Measurements from ENCODE around the gene FNBP1.

FNBP1 gene

DNA sequence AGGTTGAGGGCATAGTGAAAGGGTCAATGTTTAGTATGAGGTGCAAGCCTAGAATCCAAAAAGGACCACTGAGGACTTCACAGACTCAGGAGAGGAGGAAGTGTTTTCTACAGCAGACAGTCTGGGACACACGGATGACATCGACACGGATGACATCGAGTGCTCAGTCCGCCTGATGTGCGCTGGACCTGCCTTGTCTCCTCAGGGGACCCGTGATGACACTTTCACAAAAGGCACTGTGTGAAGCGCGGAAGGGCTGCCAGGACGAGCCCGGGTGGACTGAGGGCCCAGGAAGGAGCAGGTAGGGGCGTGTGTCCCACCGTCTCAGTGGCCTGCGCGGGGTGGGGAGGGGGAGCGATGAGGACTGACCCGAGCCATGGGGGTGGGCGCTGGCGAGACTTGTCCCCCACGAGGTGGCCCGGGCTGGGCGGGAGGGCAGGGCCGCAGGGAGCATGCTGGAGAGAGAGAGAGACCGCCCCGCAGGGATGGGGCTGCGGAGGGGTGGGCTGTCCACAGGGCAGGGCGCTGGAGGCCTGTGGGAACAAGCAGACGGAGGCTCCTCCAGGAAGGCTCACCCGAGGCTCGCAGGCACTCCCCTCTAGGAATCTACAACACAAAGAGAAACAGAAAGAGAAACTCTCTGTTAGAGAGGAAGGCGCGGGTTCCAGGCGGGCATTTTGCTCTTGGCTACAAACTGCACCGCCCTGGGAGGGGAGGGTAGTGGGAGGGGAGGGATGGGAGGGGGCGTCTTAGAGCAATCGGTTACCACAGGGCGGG lies 152.9 kb downstream of the FNBP1 start:
- DNase-seq (ENCODE audit: low spot score), result no peak

DNA sequence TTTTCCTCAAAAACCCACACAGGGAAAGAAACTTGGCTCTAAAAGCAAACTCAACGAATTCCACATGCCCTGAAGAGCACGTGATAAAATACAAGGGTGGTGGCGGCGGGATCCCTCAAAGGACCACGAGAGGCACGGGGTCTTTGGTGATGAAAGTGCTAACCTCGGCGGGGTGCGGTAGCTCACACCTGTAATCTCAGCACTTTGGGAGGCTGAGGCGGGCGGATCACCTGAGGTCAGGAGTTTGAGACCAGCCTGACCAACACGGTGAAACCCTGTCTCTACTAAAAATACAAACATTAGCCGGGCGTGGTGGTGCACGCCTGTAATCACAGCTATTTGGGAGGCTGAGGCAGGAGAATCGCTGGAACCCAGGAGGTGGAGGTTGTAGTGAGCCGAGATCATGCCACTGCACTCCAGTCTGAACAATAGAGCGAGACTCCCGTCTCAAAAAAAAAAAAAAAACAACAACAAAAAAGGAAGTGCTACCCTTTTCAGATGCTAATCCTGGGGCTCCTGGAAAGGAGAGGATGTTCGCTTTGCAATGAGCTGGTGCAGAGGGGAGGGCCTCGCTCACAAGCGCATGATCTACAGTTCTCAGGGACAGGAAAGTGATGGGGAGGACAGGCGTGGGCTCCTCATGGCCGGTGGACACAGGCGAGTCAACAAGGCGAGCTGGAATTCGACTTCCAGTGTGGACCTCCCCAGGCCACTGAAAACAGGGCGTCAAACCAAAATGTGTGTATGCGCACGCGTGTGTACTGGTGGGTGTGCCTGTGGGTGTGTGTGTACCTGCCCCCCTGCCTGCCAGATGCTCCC lies 153.7 kb downstream of the FNBP1 start:
- DNase-seq (ENCODE audit: low spot score), result no peak

DNA sequence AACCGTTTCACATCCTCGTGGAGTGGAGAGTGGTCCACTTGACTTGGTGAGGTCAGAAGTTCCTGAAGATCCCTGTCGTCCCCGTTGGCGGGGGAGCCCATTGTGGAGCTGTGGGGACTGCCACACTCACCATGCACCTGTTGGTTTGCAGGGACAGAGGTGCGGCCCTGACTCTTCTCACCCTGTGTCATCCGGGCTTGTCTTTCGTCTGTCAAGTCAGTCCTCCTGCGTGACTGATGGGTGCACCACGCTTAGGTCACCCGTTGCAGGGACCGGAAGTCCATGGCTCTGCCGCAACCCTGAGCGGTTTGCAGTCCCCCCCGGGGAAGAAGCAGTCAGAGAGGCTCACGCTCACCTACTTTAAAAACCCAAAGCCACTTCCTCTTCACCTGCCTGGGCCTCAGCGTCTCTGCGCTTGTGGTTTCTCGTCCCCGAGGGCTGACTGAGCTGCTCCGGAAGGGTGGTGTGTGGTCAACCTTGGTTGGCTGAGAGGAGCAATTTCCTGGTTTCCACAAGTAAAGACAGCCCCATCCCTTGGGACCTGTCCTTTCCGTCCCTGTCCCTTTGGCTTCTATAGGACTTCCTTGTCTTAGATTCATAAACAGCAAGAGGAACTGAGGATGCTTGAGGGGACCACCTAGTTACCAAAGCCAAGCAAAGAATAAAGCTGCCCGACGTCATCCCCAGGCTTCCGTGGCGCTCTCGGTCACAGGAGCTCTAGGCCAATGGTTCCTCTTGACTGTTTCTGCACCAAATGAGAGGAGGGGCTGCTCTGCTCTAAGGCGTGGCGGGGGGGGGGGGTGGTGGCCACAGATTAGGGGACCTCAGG lies 154.5 kb downstream of the FNBP1 start:
- no peak for DNase-seq (ENCODE audit: low spot score)

DNA sequence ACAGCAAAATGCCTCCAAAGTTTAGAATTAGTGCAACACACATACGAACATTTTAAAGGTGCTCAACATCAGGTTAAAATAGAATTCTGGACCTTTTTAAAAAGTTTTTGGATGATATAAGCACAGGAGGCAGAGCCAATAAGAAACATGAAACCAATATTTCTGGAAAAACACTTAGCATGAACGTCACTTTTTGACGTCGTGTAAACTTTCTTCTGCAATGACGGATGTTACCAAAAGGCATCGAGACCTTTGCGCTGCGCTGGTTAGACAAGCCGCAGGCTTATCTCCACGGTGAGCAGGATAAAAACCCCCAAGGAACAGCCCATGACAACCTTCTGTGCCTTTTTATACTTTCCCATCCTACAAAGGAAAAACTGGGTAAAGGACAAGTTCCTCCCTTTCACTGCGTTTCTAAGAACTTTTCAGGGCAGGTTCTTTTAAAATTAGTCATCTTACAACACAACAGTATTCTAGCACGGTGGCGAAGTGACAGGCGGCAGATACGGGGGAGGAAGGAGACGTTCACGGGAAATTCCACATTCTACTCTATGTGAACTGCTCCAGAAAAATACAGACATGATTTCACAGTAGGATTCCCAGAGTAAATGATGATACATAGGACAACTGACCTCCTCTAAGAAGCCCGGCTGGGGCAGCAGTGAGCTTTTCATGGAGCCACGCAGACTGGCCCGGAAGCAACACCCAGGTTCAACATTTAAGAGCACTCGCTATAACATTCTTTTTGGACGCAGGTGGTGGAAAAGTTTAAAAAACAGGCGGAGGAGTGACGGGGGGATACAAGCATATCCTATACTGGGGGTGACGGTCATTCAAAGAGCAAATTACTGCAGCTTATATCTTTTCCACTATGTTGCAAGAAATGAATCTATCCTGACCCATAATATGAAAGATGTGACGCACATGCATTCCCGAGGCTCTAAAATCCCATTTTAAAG lies 155.4 kb downstream of the FNBP1 start:
- DNase-seq (ENCODE audit: low spot score), result no peak

DNA sequence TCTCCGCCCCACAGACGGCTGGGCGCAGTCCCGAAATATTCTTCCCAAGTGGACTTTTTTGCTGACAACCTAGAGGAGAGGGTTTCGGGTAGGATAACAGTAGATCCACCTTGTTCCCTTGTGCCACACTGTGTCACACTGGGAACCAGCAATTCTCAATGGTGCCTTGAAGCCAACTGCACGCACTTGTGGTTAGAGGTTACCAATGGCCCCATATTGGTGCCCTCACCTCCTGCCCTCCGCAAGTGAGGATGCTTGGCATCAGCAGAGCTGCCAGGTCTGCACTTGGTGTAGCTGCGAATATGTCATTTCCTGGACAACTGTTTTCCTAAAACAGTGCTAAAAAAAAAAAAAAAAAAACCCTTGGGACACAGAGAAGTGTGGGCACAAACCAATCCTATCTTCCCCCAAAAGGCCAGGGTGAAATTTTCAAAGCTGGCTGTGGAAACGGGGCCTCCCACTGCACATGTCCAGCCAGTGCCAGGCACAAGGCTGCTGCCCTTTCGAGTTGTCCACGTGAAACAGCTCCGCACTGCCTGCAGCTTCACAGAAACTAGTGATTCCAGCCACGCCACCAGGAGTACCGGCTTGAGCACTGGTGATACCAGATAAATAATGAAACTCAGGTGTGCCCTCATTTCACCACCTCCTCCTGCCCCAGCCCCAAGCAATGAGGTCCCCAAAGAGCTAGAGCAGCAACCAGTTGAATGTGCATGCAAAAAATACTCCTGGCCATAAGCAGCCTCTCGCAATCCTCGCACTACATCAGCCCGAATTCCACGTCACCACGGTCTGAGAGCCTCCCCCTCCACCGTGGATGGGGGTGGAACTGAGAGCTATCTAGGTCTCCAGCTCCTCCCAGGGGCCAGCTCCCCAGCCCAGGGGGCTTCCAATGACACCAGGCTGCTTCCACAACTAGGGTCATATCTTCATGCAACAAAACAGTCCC lies 156.5 kb downstream of the FNBP1 start:
- DNase-seq (ENCODE audit: low spot score), result peak; percentile 57

DNA sequence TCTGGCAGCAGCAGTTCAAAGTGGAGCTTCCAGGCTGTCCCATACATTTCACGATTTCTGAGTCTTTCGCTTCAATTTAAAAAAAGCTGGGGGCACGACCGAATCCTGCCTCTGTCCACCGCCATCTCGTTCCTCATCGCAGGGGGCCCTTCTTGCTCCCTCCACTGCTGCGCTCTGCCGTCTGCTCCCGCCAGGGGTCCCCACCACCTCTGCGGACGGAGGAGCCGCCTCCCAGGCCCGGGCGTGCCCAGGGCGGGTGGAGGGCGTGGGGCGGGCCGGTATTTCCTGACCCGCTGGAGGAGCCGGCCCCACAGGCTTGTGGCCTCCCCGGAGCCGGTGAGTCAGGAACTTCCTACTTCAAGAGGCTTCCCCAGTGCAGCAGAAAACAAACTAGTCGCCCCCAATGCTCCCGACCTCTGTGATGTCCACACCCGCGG lies 157.3 kb downstream of the FNBP1 start:
- peak; percentile 69 for DNase-seq (ENCODE audit: low spot score)

DNA sequence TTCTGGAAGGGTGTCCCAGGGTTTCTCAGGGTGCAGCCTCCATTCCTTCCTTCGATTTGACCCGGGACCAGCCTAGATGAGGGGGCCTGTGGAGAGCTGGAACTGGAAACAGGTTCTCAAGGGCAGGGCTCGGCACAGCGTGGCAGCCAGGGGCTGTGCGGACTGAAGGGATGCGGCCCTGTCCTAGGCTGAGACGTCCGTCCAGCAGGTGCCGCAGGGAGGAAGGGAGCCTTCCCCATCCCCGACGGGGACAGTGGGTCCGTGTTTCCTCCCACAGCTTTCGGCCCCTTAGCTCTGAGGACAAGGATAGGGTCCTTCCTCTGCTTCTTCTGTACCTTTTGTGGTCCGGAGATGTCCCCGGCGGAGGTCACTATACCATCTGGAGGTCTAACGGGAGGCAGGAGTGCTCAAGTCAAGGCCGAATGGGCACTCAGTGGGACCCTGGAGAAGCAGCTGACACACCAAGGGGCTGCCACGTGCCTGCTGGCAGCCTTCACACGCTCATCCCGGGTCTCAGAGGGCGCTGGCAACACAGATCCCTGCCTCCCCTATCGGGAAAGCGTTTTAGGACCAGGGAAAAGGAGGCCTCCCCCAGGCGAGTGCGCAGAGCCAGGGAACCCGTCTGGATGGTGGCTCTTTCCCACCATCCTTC lies 157.8 kb downstream of the FNBP1 start:
- peak; percentile 55 for DNase-seq (ENCODE audit: low spot score)

DNA sequence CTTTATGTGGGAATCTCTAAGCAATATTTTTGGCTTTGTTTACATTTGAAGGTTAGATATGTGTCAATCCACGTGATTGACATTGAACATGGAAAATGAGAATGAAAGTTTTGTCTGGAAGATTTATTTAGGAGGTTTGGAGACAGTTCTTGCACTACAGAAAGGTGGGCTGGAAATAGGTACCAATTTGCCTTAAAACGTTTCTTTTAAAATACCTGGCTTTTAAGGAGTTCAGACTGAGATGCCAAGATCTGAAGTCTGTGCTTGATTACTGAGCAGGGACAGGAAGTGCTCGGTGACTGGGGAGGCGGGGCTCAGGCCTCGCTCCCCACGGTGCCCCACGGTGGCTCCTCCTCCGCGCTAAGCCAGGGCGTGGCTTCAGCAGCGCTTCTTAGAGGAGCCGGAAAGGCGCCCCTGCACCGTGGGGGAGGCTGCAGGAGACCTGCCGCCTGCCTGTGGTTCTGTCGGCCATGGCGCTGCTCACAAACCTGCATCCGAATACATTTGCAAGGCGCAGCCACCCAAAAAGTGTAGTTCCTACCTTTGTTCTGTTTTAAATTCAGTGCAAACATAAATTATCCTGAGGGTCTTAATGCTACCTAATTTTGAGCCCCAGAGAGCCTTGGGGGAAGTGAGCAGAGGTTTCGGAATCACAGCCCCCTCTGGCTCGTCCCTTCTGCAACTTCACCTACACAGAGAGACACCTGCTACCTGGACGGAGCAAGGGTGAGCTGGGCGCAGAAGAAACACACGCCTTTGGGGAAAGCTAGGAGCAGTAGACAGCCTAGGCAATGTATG lies 158.6 kb downstream of the FNBP1 start:
- peak; percentile 89 for DNase-seq (ENCODE audit: low spot score)

DNA sequence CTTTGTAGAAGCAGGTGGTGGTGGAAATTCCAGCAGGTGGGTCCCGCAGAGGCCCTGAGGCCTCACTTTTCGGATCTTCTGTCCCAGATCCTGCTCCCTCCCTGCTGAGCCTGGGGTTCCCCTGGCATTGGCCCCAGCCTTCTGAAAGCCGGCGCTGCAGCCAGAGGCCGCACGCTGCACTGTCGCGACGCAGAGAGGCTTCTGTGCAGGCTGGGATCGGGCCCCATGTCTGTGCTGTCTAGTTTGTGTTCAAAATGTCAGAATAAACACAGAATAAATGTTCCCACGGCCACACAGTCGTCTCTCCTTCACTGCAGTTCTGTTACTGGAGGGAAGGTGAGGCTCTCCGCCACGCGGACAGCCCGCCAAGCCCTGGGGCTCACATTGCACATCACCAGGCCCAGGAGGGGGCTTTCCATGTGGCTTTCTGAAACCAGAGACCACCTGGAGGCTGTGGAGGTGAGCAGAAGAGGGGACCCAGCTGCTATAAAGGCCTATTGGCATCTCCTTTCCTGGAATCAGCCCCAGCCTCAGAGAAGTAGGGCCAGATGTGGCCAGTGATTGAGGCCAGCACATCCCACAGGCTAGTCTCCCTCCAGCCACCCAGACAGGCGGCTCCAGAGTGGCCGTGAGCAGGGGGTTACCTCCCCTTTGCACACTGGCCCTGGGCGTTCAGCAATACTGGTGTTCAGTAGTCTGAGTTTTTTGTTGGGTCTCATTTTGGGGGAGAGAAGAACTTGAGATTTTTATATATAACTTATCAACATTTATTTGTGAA lies 161.3 kb downstream of the FNBP1 start:
- no peak for DNase-seq (ENCODE audit: low spot score)

DNA sequence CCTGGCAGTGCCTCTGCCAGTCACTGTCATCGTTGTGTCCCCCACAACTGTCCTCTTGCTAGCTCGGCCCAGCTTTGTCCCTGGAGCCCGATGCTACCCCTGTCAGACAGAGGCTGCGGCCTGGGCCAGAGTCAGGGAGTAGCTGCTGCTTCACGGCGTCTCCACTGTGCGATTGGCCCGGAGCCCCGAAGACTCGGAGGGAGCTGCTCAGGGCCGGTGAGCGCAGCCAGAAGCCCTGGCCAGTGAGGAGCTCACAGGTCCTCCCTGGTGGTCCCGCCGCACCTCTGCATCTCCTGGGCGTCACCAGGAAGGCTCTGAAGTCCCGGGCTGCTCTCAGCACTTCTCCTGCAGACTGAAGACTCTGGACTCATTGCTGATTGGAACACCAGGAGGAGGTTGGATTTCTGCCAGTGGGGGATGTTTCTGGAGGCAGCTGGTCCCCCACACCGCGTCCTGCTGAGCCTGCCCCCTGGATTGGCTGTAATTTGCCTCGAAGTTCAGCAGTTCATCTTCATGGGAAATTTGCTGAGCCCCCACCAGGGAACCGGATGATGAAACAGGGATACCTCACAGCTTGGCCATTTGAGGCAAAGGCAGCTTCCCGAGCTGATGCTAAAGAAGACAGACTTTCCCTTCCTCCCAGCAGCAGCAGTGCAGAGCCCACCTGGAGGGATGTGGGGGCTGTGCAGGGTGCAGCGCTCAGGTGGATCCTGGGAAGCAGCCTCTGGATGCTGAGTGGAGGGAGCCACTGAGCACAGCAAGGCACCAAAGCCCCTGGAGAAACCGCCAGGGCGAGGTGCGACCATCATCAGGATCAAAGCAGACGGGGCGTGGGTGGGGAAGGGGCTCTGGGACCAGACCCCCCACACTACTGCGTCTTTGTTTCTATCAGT lies 162.1 kb downstream of the FNBP1 start:
- no peak for DNase-seq (ENCODE audit: low spot score)

DNA sequence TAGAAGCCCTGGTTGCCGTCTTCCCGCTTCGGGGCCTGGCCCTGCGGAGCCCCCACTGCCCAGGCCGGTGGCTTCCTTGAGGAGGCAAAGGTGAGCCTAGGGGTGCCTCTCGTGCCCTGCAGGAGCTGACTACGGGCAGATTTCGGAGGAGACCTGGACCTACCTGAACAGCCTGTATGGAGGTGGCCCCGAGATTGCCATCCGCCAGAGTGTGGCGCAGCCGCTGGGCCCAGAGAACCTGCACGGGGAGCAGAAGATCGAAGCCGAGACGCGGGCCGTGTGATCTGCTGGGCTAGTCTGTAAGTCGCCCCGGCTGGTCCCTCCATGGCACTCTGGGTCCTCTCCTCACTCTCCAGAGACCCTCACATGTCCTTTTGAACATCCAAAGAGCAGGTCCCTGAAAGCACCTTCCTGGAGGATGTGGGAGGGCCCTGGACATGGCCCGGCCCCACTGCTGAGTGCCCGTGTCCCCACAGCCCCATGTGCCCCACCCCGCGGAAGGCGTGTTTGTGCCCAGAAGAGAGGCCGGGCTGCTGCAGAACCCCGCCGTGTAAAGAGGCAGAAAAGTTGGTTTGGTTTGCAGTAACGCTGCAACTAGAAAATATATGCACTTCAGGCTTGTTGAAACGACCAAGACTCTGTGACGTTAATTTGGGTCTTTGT lies 162.9 kb downstream of the FNBP1 start:
- no peak for DNase-seq (ENCODE audit: low spot score)

DNA sequence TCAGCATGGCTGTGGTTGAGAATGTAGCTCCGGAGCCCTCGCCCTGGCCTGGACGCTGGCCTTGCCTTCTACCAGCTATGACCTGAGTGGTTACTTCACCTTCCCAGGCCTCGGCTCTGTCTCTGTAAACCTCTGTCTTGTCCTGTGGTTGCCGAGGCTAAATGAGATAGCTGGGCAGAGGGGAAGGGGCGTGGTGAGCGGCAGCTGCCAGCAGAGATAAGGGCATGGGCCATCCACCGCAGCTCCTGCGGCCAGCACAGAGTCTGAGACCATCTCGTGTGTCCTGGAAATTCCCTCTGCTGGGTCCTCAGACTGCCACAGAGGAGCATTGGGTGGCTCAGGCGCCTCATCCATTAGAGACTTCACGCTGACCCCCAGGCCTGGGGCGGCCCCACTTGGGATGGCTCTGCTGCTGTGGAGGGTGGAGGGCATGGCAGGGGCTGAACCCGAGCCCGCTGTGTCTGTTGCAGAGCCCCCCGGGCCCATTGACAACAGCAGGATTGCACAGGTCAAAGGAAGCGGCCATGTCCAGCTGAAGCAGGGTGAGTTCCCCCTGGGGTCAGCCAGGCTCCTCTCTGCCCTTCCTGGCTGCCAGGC lies 163.8 kb downstream of the FNBP1 start:
- DNase-seq (ENCODE audit: low spot score), result no peak

DNA sequence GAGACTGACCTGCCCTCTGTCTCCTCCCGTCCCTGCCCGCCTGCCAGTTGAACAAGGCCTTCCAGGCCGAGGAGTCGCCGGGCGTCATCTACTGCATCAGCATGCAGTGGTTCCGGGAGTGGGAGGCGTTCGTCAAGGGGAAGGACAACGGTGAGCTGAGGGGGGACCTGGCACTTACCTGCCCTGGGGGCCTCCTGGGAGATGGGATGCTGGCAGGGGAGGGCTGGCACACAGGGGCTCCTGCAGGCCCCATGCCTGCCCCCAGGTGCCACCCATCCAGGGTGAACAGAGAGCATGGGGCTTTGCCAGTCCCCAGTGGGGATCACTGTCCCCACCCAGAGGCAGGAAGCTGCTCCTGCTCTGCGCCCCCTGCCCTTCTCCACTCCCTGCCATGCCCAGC lies 164.7 kb downstream of the FNBP1 start:
- no peak for DNase-seq (ENCODE audit: low spot score)

DNA sequence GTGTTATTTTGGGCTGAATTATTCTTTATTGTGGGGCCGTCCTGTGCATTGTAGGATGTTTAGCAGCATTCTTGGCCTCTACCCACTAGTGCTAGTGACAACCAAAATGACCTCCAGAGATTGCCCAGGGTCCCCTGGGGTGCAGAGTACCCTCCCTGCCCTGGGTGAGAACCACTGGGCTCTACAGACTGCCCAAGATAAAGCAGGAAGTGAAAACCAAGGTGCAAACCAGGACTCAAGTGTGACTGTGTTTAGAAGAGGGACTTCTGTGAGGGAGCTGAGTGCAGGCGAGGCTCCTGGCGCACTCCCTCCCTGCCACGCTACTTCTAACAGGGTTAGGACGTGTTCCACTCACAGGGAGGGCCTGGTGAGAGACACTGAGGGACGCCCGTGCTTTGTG lies 166.2 kb downstream of the FNBP1 start:
- no peak for DNase-seq (ENCODE audit: low spot score)

DNA sequence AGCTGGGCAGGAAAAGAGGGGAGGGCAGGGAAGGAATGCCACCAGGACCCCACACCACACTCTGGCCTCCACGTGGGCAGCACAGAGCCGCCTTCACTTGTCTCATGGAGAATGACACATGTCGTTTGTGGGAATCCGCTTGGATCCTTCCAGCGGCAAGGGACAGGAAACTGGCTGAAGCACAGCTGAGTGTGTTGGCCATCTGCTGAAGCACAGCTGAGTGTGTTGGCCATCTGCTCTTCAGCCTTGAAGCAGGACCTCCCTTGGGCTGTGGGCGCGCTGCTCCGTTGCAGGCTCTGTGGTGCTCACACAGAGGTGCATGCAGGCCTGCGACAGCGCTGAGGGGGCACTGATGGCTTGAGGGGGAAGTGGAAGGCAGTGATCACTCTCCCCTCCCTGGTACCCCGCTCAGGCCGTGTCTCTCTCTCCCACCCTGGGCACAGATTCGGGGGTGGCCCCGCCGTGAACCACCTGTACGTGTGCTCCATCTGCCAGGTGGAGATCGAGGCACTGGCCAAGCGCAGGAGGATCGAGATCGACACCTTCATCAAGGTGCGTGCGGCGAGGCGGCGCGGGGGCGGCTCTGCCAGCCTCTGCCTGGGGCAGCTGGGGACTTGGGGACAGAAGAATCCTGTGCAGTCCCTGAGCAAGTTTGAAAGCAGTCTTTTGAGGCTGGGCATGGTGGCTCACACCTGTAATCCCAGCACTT lies 167.1 kb downstream of the FNBP1 start:
- DNase-seq (ENCODE audit: low spot score), result peak; percentile 80
